Trophoblast cell (in vitro differentiated cells and primary cell): ENCODE results near the gene USB1.

Source experiments
- DNase-seq, 2 donors: peaks; one replicate each; pipeline ENCODE4 v3.0.0-alpha.2; 2016
- H2AFZ ChIP-seq: 2 replicates; pipeline ENCODE4 v1.6.1; 2013; ENCODE audit warnings: low read length, moderate library complexity, mild to moderate bottlenecking; ENCODE audit not compliant: insufficient read depth, poor library complexity
- H2AK5ac ChIP-seq: 2 replicates; pipeline ENCODE4 v1.6.1; 2013; ENCODE audit warnings: mild to moderate bottlenecking, low read length
- H2BK120ac ChIP-seq: 2 replicates; pipeline ENCODE4 v1.6.1; 2013; ENCODE audit warnings: low read length, mild to moderate bottlenecking, moderate library complexity; ENCODE audit not compliant: insufficient read depth, poor library complexity
- H2BK12ac ChIP-seq: 2 replicates; pipeline ENCODE4 v1.6.1; 2013; ENCODE audit warnings: mild to moderate bottlenecking, low read length, moderate library complexity
- H2BK5ac ChIP-seq: 2 replicates; pipeline ENCODE4 v1.6.1; 2013; ENCODE audit warnings: low read length, low read depth, moderate library complexity, mild to moderate bottlenecking; ENCODE audit not compliant: poor library complexity
- H3K14ac ChIP-seq: 2 replicates; pipeline ENCODE4 v1.6.1; 2013; ENCODE audit warnings: mild to moderate bottlenecking, low read length
- H3K18ac ChIP-seq: 2 replicates; pipeline ENCODE4 v1.6.1; 2013; ENCODE audit warnings: mild to moderate bottlenecking, low read length
- H3K23ac ChIP-seq: 2 replicates; pipeline ENCODE4 v1.6.1; 2013; ENCODE audit warnings: low read length
- H3K27ac ChIP-seq: 2 replicates; pipeline ENCODE4 v1.5.1; 2013; ENCODE audit warnings: low read depth, mild to moderate bottlenecking, inconsistent platforms, low read length, moderate library complexity
- H3K27me3 ChIP-seq: 2 replicates; pipeline ENCODE4 v1.6.1; 2013; ENCODE audit warnings: inconsistent platforms, mild to moderate bottlenecking, low read length, moderate library complexity; ENCODE audit not compliant: insufficient read depth
- H3K36me3 ChIP-seq, 2 experiments: 1 replicate in 1 of 2; 2 replicates in 1 of 2; pipeline ENCODE4 v1.6.1; 2013; ENCODE audit warnings: low read length in 2 of 2, mild to moderate bottlenecking in 2 of 2, moderate library complexity in 1 of 2; ENCODE audit not compliant: insufficient read depth in 2 of 2, control insufficient read depth in 1 of 2
- H3K4ac ChIP-seq: 2 replicates; pipeline ENCODE4 v1.6.1; 2013; ENCODE audit warnings: low read depth, mild to moderate bottlenecking, low read length, moderate library complexity
- H3K4me1 ChIP-seq, 2 experiments: 1 replicate in 1 of 2; 2 replicates in 1 of 2; pipeline ENCODE4 v1.6.1; 2013; ENCODE audit warnings: low read length in 2 of 2, mild to moderate bottlenecking in 2 of 2, moderate library complexity in 1 of 2; ENCODE audit not compliant: insufficient read depth in 2 of 2, control insufficient read depth in 1 of 2
- H3K4me2 ChIP-seq: 2 replicates; pipeline ENCODE4 v1.6.1; 2013; ENCODE audit warnings: inconsistent platforms, mild to moderate bottlenecking, low read length, moderate library complexity
- H3K4me3 ChIP-seq: 2 replicates; pipeline ENCODE4 v1.5.1; 2013; ENCODE audit warnings: mild to moderate bottlenecking, low read depth, low read length, inconsistent platforms
- H3K79me1 ChIP-seq: one replicate; pipeline ENCODE4 v1.6.1; 2013; ENCODE audit warnings: low read length
- H3K79me2 ChIP-seq: 2 replicates; pipeline ENCODE4 v1.6.1; 2013; ENCODE audit warnings: low read length, mild to moderate bottlenecking; ENCODE audit not compliant: control insufficient read depth, insufficient read depth, poor library complexity
- H3K9ac ChIP-seq: 2 replicates; pipeline ENCODE4 v1.6.1; 2013; ENCODE audit warnings: mild to moderate bottlenecking, low read length
- H3K9me3 ChIP-seq: 2 replicates; pipeline ENCODE4 v1.6.1; 2013; ENCODE audit warnings: low read depth, mild to moderate bottlenecking, control low read depth, inconsistent platforms, low read length; ENCODE audit not compliant: insufficient read depth
- H4K12ac ChIP-seq: 2 replicates; pipeline ENCODE4 v1.6.1; 2013; ENCODE audit warnings: low read depth, mild to moderate bottlenecking, low read length, moderate library complexity
- H4K8ac ChIP-seq: 2 replicates; pipeline ENCODE4 v1.6.1; 2013; ENCODE audit warnings: low read depth, mild to moderate bottlenecking, low read length, moderate library complexity
- H4K91ac ChIP-seq: one replicate; pipeline ENCODE4 v1.6.1; 2013; ENCODE audit warnings: low read depth, mild to moderate bottlenecking, low read length, moderate library complexity
- WGBS: extraction: QIAGEN DNeasy Blood & Tissue Kit; methylation state at CpG from one replicate; pipeline ENCODE4 v1.1.7; 2013; ENCODE audit warnings: missing lambda C conversion rate; ENCODE audit not compliant: insufficient read length, insufficient coverage; ENCODE audit errors: extremely low coverage; 5-methylcytosine and 5-hydroxymethylcytosine counted together

Gene USB1

DNA sequence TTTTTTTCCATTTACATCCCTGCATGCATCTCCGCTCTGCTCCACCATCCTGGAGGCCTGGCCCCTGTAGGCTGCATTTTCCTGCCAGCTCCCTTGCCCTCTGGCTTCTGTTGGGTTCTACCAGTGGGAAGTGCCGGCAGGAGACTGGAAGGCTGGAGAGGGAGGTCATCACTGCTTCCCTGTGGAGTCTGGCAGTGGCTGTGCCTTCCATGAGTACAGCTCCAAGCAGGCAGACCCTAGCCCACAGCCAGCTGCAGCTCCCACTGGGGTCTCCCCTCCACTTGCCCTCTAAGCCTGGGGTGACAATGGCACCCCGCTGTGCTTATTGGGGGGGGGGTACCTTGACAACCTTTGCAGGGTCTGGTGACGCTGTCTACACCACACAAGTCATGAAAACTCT lies 61.6 kb downstream of the USB1 start:
- Histone ChIP-seq H3K27ac (no peak overlapping the region), H3K79me1 (no peaks in the 10 kb centered on the region), H2BK120ac (no peak overlapping the region), H2BK5ac (no peak overlapping the region), H4K8ac (no peak overlapping the region), H3K36me3 (no peaks in the 10 kb centered on the region), H3K4ac (no peak overlapping the region), H3K79me2 (no peaks in the 10 kb centered on the region), H4K12ac (no peak overlapping the region), H3K23ac (no peak overlapping the region), H3K4me2 (no peak overlapping the region), H3K27me3 (no peaks in the 10 kb centered on the region), H3K14ac (no peak overlapping the region), H3K9me3 (peaks cover 2% of the 10 kb centered on the region), H3K18ac (no peak overlapping the region), H2BK12ac (no peak overlapping the region), H3K9ac (no peak overlapping the region), H2AFZ (no peak overlapping the region), H3K4me1 (peaks cover 6 to 7% of the 10 kb centered on the region in 2 experiments), H4K91ac (no peak overlapping the region), H3K4me3 (no peak overlapping the region), H2AK5ac (no peak overlapping the region)
- WGBS, result no CpG with 5 or more reads among the region's 4 CpGs
- no peak for DNase-seq

DNA sequence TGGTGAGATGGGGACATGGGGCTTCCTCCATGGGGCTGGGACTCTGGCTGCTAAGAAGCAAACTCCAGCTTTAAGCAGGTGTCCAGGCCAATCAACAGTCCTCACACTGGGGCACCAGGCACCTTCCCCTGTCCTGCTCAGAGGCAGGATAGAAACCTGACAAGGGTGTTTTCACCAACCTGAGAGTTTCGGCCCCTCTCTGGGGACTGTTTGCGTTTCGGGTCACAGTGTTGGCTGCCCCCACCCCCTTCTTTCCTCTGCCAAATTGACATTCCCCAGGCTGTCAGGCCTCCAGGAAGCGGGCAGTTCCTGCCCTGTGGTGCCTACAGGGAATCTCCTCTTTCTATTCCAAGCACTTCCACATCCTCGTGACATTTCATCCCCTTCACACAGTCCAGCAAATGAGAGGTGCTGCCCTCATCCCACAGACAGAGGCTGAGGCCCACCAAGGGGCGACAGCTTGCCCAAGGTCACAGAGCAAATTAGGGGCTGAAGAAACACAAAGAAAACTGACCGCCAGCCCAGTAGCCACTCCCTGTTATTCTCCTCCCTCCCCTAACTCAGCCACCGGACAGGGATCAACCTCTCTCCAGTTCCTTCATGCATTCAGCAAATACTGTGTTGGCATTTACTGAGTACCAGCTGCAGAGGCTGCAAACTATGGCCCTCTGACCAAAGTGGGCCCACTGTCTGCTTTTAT lies 62.3 kb downstream of the USB1 start:
- H3K4me1 ChIP-seq, result peaks cover 6 to 7% of the 10 kb centered on the region in 2 experiments
- H3K27ac ChIP-seq, result no peak overlapping the region
- H2BK5ac ChIP-seq, result no peak overlapping the region
- no peak overlapping the region for H3K4me3 ChIP-seq
- peaks cover 2% of the 10 kb centered on the region for H3K9me3 ChIP-seq
- peak overlapping the region; percentile 10 for H3K4me2 ChIP-seq
- no peak for DNase-seq
- H3K79me1 ChIP-seq, result no peaks in the 10 kb centered on the region
- no peak overlapping the region for H4K8ac ChIP-seq
- no peak overlapping the region for H3K4ac ChIP-seq
- no peaks in the 10 kb centered on the region for H3K36me3 ChIP-seq
- H4K91ac ChIP-seq, result no peak overlapping the region
- H2BK120ac ChIP-seq, result no peak overlapping the region
- WGBS, result no CpG with 5 or more reads among the region's 8 CpGs
- H2BK12ac ChIP-seq, result no peak overlapping the region
- H3K79me2 ChIP-seq, result no peaks in the 10 kb centered on the region
- no peak overlapping the region for H4K12ac ChIP-seq
- peak overlapping the region; percentile 47 for H2AFZ ChIP-seq
- no peak overlapping the region for H3K18ac ChIP-seq
- no peaks in the 10 kb centered on the region for H3K27me3 ChIP-seq
- H3K23ac ChIP-seq, result no peak overlapping the region
- no peak overlapping the region for H3K14ac ChIP-seq
- H2AK5ac ChIP-seq, result no peak overlapping the region
- no peak overlapping the region for H3K9ac ChIP-seq

DNA sequence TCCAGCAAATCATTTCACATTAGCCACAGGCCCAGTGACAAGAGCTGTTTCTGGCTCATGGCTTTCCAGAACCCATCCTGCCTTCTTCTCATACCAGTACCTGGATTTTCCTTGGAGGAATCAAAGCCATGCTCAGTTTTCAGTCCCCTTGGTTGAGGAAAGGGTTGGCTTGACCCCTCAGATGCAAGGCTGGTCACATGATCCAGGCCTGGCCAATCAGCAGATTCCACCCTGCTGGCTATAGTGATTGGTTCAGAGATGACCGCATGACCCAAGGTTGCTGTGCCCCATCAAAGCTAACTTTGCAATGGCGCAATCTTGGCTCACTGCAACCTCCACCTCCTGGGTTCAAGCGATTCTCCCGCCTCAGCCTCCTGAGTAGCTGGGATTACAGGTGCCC lies 69.4 kb downstream of the USB1 start:
- H3K36me3 ChIP-seq, result no peaks in the 10 kb centered on the region
- H3K9ac ChIP-seq, result no peak overlapping the region
- no peak overlapping the region for H2AFZ ChIP-seq
- H3K4me1 ChIP-seq, result no peaks in the 10 kb centered on the region
- no peak overlapping the region for H4K91ac ChIP-seq
- H2BK5ac ChIP-seq, result no peak overlapping the region
- no peak overlapping the region for H3K4me3 ChIP-seq
- no peak overlapping the region for H2AK5ac ChIP-seq
- no peak overlapping the region for H4K8ac ChIP-seq
- H3K27ac ChIP-seq, result no peak overlapping the region
- H3K9me3 ChIP-seq, result no peaks in the 10 kb centered on the region
- DNase-seq, result no peak
- no peaks in the 10 kb centered on the region for H3K27me3 ChIP-seq
- WGBS, result no CpG with 5 or more reads among the region's 4 CpGs
- no peaks in the 10 kb centered on the region for H3K79me1 ChIP-seq
- no peak overlapping the region for H2BK120ac ChIP-seq
- no peak overlapping the region for H2BK12ac ChIP-seq
- H3K79me2 ChIP-seq, result no peaks in the 10 kb centered on the region
- H3K23ac ChIP-seq, result no peak overlapping the region
- H3K4me2 ChIP-seq, result no peak overlapping the region
- H3K18ac ChIP-seq, result no peak overlapping the region
- no peak overlapping the region for H3K4ac ChIP-seq
- no peak overlapping the region for H4K12ac ChIP-seq
- no peak overlapping the region for H3K14ac ChIP-seq
